K562 (cell line): ENCODE measurements around the gene DNM1. TPM values are rescaled to one million over a fixed set of nuclear protein-coding genes. Genes with fewer than 3 reads are reported as not detected.

Source experiments
- ATAC-seq: fragments of 200-7000 bp; cut with Tn5 transposase; 3 replicates; pipeline ENCODE4 v1.9.1; 2020; ENCODE audit warnings: moderate library complexity
- BruUV-seq: library from RNA; stranded (reverse); fragments of 400-500 nt; replicated peaks from 2 replicates; lab custom pipeline; 2021; lab: Mats Ljungman, UMichigan
- CTCF ChIA-PET: fragments of 300-600 bp; formaldehyde crosslinking; extraction: SDS; loops from one replicate; lab custom pipeline; 2021; ENCODE audit warnings: low intra/inter-chr PET ratio; lab: Yijun Ruan, JAX
- POLR2A ChIA-PET: fragments of 300-600, 350-650 bp; sonication (Branson Sonifier 250); formaldehyde crosslinking; extraction: SDS; loops from one replicate; lab custom pipeline; 2021; ENCODE audit warnings: antibody characterized with exemption, inconsistent platforms; lab: Yijun Ruan, JAX
- DNase-seq, 4 experiments: peaks; one replicate each; pipeline versions ENCODE4 v3.0.0 to v3.0.0-alpha.2; 2011 to 2018; ENCODE audit warnings: low spot score in 3 of 4, mixed read lengths in 3 of 4; ENCODE audit errors: extremely low read depth in 1 of 4
- FAIRE-seq: peaks from 2 replicates; lab custom pipeline; 2011; peaks lifted over from hg19 to GRCh38; lab: Jason Lieb, UNC
- H2AFZ ChIP-seq: 2 replicates; pipeline ENCODE4 v1.6.0; 2011; ENCODE audit warnings: low read depth, low read length, control low read depth, inconsistent platforms
- H3K27ac ChIP-seq: fragments of 200-600 bp; 3 replicates; pipeline ENCODE4 v1.8.0; 2011; ENCODE audit warnings: low read depth, mild to moderate bottlenecking, control low read depth, inconsistent platforms, low read length, moderate library complexity, mixed read lengths; ENCODE audit errors: extremely low read depth
- H3K27me3 ChIP-seq, 2 experiments: fragments of 300-600 bp in 1 of 2; 2 replicates in 1 of 2; 3 replicates in 1 of 2; pipeline versions ENCODE4 v1.6.0 to v1.8.0; 2011; ENCODE audit warnings: inconsistent platforms in 2 of 2, low read length in 2 of 2, mild to moderate bottlenecking in 1 of 2, mixed read lengths in 1 of 2, moderate library complexity in 1 of 2; ENCODE audit not compliant: control insufficient read depth in 2 of 2, insufficient read depth in 2 of 2
- H3K36me3 ChIP-seq: fragments of 300-600 bp; 3 replicates; pipeline ENCODE4 v1.8.0; 2011; ENCODE audit warnings: mild to moderate bottlenecking, low read length, inconsistent platforms; ENCODE audit not compliant: control insufficient read depth, insufficient read depth
- H3K4me1 ChIP-seq, 2 experiments: fragments of 200-600 bp in 1 of 2; replicated peaks in 1 of 2; 2 replicates in 1 of 2; 3 replicates in 1 of 2; pipeline versions ENCODE4 v1.5.1 to v1.8.0; 2011; ENCODE audit warnings: inconsistent platforms in 2 of 2, low read length in 2 of 2, mild to moderate bottlenecking in 1 of 2, mixed read lengths in 1 of 2, moderate library complexity in 1 of 2; ENCODE audit not compliant: control insufficient read depth in 2 of 2, insufficient read depth in 2 of 2
- H3K4me2 ChIP-seq: 2 replicates; pipeline ENCODE4 v1.6.1; 2011; ENCODE audit warnings: low read length, control low read depth, inconsistent platforms, mixed read lengths; ENCODE audit not compliant: insufficient read depth
- H3K4me3 ChIP-seq: fragments of 200-600 bp; sonication (generic), shearing (Covaris generic); 2 replicates; pipeline ENCODE4 v1.5.1; 2016; ENCODE audit warnings: control low read depth, inconsistent platforms
- H3K79me2 ChIP-seq: fragments of 200-600 bp; 3 replicates; pipeline ENCODE4 v1.8.0; 2011; ENCODE audit warnings: low read length, inconsistent platforms; ENCODE audit not compliant: control insufficient read depth, insufficient read depth
- H3K9ac ChIP-seq, 2 experiments: 2 replicates each; pipeline versions ENCODE4 v1.6.0 to v1.6.1; 2011; ENCODE audit warnings: low read depth in 2 of 2, low read length in 2 of 2, control low read depth in 1 of 2, inconsistent platforms in 1 of 2, mild to moderate bottlenecking in 1 of 2, mixed read lengths in 1 of 2; ENCODE audit not compliant: insufficient read depth in 1 of 2
- H3K9me1 ChIP-seq: one replicate; pipeline ENCODE4 v1.6.0; 2011; ENCODE audit warnings: inconsistent platforms, mild to moderate bottlenecking, low read length, moderate library complexity; ENCODE audit not compliant: control insufficient read depth, insufficient read depth
- H3K9me3 ChIP-seq: replicated peaks from 2 replicates; pipeline ENCODE4 v1.5.1; 2011; ENCODE audit warnings: low read depth, low read length, inconsistent platforms; ENCODE audit not compliant: control insufficient read depth, insufficient read depth
- H4K20me1 ChIP-seq: replicated peaks from 2 replicates; pipeline ENCODE4 v1.6.1; 2011; ENCODE audit warnings: low read length, inconsistent platforms, mixed read lengths; ENCODE audit not compliant: control insufficient read depth, insufficient read depth
- RBBP5 ChIP-seq: fragments of 200-600 bp; sonication (generic); IDR thresholded peaks from 2 replicates; pipeline ENCODE4 v1.6.1; 2012; ENCODE audit warnings: borderline replicate concordance, mild to moderate bottlenecking, low read length, control low read depth, inconsistent platforms; ENCODE audit not compliant: insufficient read depth, poor library complexity, severe bottlenecking
- ZNF134 ChIP-seq: fragments of 250-450 bp; sonication (Bioruptor Pico); conservative IDR thresholded peaks from 2 replicates; pipeline ENCODE4 v1.4.0; 2020
- WGBS: fragments of 100-300 bp; shearing (Covaris generic); methylation state at CpG from one replicate; pipeline ENCODE4 v1.1.6; 2016; ENCODE audit warnings: low coverage, mixed read lengths; ENCODE audit not compliant: insufficient coverage; ENCODE audit errors: missing lambda C conversion rate; 5-methylcytosine and 5-hydroxymethylcytosine counted together
- in situ Hi-C: fragments of 300-500 bp; cut with MboI; formaldehyde crosslinking; loops from 4 replicates; pipeline ENCODE4 v1.15.0; 2018; ENCODE audit warnings: inconsistent platforms, mixed read lengths
- intact Hi-C: fragments of 100-400 bp; cut with micrococcal nuclease; formaldehyde crosslinking; loops from 2 replicates; pipeline ENCODE4 v1.14.2; 2022
- polyA plus RNA-seq, 8 experiments: library from polyadenylated mRNA; depleted of rRNA in 4 of 8; stranded (reverse) in 5 of 8; unstranded in 3 of 8; fragments of >200 nt; fragmentation: Nextera tagmentation in 2 of 8; fragmentation: Illumina TruSeq in 1 of 8; extraction: Ambion mirVana in 2 of 8; extraction: Trizol in 1 of 8; gene quantifications; 2 replicates each; pipeline versions ENCODE4 v1.2.1 to v1.2.3, GENCODE V29; 2011 to 2014; ENCODE audit warnings: inconsistent platforms in 1 of 8, missing spikeins in 1 of 8
- total RNA-seq, 7 experiments: library from RNA; depleted of rRNA in 6 of 7; stranded (reverse); fragments of >200 nt in 6 of 7; fragmentation: Illumina TruSeq in 2 of 7; extraction: Trizol in 2 of 7; gene quantifications; 2 replicates each; pipeline versions ENCODE4 v1.2.1 to v1.2.3, GENCODE V29; 2011 to 2021; ENCODE audit warnings: low replicate concordance in 1 of 7
- TF ChIP-seq, protein P1 (sequence below): fragments of 450-650 bp; IDR thresholded peaks from one replicate; pipeline ENCODE4 v1.6.1; 2018; ENCODE audit warnings: mild to moderate bottlenecking, moderate library complexity; ENCODE audit not compliant: partially characterized antibody
- TF ChIP-seq, protein P2 (sequence below): fragments of 250-450 bp; sonication (Bioruptor Pico); IDR thresholded peaks from 2 replicates; pipeline ENCODE4 v1.9.0; 2021; ENCODE audit warnings: mild to moderate bottlenecking, inconsistent platforms

DNM1 gene
- total and polyA plus RNA-seq, 9 of the 15 experiments (the other 6 are each of a cell fraction or from before 2014, with no cell fraction given) = 0.39 to 23.1 (median 9.1) TPM

DNA sequence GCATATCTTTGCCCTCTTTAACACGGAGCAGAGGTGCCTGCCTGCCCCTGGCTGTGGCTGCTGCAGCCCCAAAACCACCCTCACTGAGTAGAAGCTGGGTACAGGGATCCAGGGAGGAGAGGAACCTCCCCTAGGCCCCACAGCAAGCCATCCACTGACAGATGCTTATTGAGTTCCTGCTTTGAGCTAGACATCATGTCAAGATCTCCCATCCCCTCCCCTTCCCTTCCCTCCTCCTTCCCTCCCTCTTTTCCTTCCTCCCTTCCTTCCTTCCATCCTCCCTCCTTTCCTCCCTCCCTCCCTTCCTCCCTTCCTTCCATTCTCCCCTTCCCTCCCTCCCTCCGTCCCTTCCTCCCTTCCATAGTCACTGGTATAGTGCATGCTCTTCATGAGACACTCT lies 43.3 kb downstream of the DNM1 start (continued):
- no peak for TF ChIP-seq RBBP5

DNA sequence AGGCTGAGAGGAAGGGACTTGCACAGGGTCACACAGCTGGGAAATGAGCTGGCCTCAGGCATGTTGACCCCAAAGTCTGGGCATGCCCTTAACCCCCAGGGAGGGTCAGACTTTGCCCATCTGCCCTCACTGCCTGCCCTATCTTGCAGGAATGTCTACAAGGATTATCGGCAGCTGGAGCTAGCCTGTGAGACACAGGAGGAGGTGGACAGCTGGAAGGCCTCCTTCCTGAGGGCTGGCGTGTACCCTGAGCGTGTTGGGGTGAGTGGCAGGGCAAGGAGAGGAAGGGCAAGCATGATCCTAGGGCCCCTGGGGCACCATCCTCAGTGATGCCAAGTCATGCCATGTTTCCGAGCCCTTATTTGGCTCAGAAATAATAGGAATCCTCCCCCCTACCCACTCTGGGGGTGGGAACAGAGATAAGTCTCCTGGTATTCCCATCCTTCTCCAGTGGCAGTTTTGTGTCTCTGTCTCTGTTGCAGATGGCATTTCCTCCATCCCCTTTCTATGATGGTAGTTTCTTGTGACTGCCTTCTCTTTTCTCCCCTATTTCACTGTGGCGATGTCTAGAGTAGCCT lies 44.1 kb downstream of the DNM1 start:
- intact Hi-C loops = no loop called here
- no peak for DNase-seq
- Histone ChIP-seq H3K36me3 (no peaks in the 10 kb centered on the region), H3K9ac (peak overlapping the region in 1 of 2 experiments; percentile 26; a peak in 1 of 4 replicates), H3K9me1 (no peaks in the 10 kb centered on the region)
- no peak for ATAC-seq
- TF ChIP-seq, protein P1, sequence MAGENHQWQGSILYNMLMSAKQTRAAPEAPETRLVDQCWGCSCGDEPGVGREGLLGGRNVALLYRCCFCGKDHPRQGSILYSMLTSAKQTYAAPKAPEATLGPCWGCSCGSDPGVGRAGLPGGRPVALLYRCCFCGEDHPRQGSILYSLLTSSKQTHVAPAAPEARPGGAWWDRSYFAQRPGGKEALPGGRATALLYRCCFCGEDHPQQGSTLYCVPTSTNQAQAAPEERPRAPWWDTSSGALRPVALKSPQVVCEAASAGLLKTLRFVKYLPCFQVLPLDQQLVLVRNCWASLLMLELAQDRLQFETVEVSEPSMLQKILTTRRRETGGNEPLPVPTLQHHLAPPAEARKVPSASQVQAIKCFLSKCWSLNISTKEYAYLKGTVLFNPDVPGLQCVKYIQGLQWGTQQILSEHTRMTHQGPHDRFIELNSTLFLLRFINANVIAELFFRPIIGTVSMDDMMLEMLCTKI = no peak
- TF ChIP-seq, protein P2, sequence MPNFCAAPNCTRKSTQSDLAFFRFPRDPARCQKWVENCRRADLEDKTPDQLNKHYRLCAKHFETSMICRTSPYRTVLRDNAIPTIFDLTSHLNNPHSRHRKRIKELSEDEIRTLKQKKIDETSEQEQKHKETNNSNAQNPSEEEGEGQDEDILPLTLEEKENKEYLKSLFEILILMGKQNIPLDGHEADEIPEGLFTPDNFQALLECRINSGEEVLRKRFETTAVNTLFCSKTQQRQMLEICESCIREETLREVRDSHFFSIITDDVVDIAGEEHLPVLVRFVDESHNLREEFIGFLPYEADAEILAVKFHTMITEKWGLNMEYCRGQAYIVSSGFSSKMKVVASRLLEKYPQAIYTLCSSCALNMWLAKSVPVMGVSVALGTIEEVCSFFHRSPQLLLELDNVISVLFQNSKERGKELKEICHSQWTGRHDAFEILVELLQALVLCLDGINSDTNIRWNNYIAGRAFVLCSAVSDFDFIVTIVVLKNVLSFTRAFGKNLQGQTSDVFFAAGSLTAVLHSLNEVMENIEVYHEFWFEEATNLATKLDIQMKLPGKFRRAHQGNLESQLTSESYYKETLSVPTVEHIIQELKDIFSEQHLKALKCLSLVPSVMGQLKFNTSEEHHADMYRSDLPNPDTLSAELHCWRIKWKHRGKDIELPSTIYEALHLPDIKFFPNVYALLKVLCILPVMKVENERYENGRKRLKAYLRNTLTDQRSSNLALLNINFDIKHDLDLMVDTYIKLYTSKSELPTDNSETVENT = 0 out of 2 replicates have a peak, but pooled peaks have one; percentile 15
- TF ChIP-seq ZNF134 (CRISPR knock-in tag) = no peak
- TF ChIP-seq, all 486 proteins: peak for 1
- in situ Hi-C loops = loop anchor here (10.0 kb wide), 1 partner anchor 447 kb away; no protein-coding TSS in a partner anchor
- no peak overlapping the region for H2AFZ ChIP-seq
- no peaks in the 10 kb centered on the region for H3K9me3 ChIP-seq
- FAIRE-seq = no peak
- ChIA-PET POLR2A (interaction anchor here (0.6 to 1.5 kb wide), 6 partner anchors 12 to 88 kb away, joined by 3 to 6 read pairs (median 4); partner anchors contain the start of genes BBLN, GOLGA2 and SWI5), CTCF (no interaction called here)
- H3K27me3 ChIP-seq = no peaks in the 10 kb centered on the region
- H3K4me1 ChIP-seq = peaks cover 44 to 71% of the 10 kb centered on the region in 2 experiments
- H3K27ac ChIP-seq = no peak overlapping the region
- BruUV-seq = no TSS peak
- H3K79me2 ChIP-seq = peaks cover 17% of the 10 kb centered on the region; the same call in 2 of the 3 replicates
- H4K20me1 ChIP-seq = peaks cover 2% of the 10 kb centered on the region; the same call in 1 of the 2 replicates
- WGBS = 69% methylated on average over 5 of the region's 5 CpGs
- H3K4me2 ChIP-seq = no peak overlapping the region
- no peak overlapping the region for H3K4me3 ChIP-seq
